Suprapubic skin (tissue), 4 donors: ENCODE data around the gene CLIP1. TPM values are rescaled to one million over a fixed set of nuclear protein-coding genes. Genes with fewer than 3 reads are reported as not detected.

Source experiments
- DNase-seq, 2 donors: peaks; one replicate each; pipeline ENCODE4 v3.0.0-alpha.2; 2019; ENCODE audit warnings: low spot score in 2 of 2
- H3K27ac ChIP-seq: fragments of 200-600 bp; sonication (generic); one replicate; pipeline ENCODE4 v1.5.1; 2019
- H3K27me3 ChIP-seq: fragments of 200-600 bp; sonication (generic); one replicate; pipeline ENCODE4 v1.5.1; 2019
- H3K36me3 ChIP-seq: fragments of 200-600 bp; sonication (generic); one replicate; pipeline ENCODE4 v1.5.1; 2019
- H3K4me1 ChIP-seq: fragments of 200-600 bp; sonication (generic); one replicate; pipeline ENCODE4 v1.5.1; 2019
- H3K4me3 ChIP-seq: fragments of 200-600 bp; sonication (generic); one replicate; pipeline ENCODE4 v1.5.1; 2019; ENCODE audit warnings: mild to moderate bottlenecking
- H3K9me3 ChIP-seq: fragments of 200-600 bp; sonication (generic); one replicate; pipeline ENCODE4 v1.5.1; 2019
- EP300 ChIP-seq: sonication (generic); formaldehyde crosslinking; IDR thresholded peaks from one replicate; pipeline ENCODE4 v1.6.1; 2017; ENCODE audit warnings: antibody characterized with exemption
- POLR2A ChIP-seq, 2 donors: fragments of 450-650 bp; IDR thresholded peaks; one replicate each; pipeline ENCODE4 v1.6.1; 2017; ENCODE audit warnings: antibody characterized with exemption in 2 of 2, mild to moderate bottlenecking in 2 of 2, moderate library complexity in 2 of 2
- POLR2AphosphoS5 ChIP-seq, 3 donors: sonication (generic); formaldehyde crosslinking; IDR thresholded peaks; one replicate each; pipeline ENCODE4 v1.6.1; 2017; ENCODE audit warnings: antibody characterized with exemption in 3 of 3
- WGBS: methylation state at CpG from one replicate; pipeline ENCODE4 v1.1.5; 2018; 5-methylcytosine and 5-hydroxymethylcytosine counted together
- total RNA-seq, 4 donors: library from RNA; depleted of rRNA; stranded (reverse); fragments of >200 nt; gene quantifications; one replicate each; pipeline ENCODE4 v1.1.0, GENCODE V29; 2016
- TF ChIP-seq, protein P1 (sequence below), 2 donors: fragments of 200-600 bp in 1 of 2; fragments of 450-650 bp in 1 of 2; sonication (generic) in 1 of 2; IDR thresholded peaks; one replicate each; pipeline ENCODE4 v1.5.1; 2016 to 2019; ENCODE audit warnings: antibody characterized with exemption in 2 of 2, mild to moderate bottlenecking in 1 of 2, moderate library complexity in 1 of 2

Gene CLIP1
- total RNA-seq, 4 donors from 2014 or later, result 107 to 170 (median 149) TPM

GRCh38 chr12:122298071-122298748 lies 124.3 kb downstream of the CLIP1 start:
- Histone ChIP-seq H3K9me3 (no peaks in the 10 kb centered on the region), H3K4me3 (no peak overlapping the region), H3K4me1 (no peaks in the 10 kb centered on the region), H3K36me3 (peaks cover 77% of the 10 kb centered on the region), H3K27ac (no peak overlapping the region), H3K27me3 (no peaks in the 10 kb centered on the region)
- no peak for DNase-seq
- 96% methylated on average over 14 of the region's 14 CpGs for WGBS
- TF ChIP-seq POLR2AphosphoS5 (IDR thresholded peaks at IDR 0.05), result no peak
- TF ChIP-seq POLR2A (IDR thresholded peaks at IDR 0.05), result no peak
- no peak for TF ChIP-seq EP300
- TF ChIP-seq, protein P1, sequence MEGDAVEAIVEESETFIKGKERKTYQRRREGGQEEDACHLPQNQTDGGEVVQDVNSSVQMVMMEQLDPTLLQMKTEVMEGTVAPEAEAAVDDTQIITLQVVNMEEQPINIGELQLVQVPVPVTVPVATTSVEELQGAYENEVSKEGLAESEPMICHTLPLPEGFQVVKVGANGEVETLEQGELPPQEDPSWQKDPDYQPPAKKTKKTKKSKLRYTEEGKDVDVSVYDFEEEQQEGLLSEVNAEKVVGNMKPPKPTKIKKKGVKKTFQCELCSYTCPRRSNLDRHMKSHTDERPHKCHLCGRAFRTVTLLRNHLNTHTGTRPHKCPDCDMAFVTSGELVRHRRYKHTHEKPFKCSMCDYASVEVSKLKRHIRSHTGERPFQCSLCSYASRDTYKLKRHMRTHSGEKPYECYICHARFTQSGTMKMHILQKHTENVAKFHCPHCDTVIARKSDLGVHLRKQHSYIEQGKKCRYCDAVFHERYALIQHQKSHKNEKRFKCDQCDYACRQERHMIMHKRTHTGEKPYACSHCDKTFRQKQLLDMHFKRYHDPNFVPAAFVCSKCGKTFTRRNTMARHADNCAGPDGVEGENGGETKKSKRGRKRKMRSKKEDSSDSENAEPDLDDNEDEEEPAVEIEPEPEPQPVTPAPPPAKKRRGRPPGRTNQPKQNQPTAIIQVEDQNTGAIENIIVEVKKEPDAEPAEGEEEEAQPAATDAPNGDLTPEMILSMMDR (IDR thresholded peaks at IDR 0.05), result no peak

GRCh38 chr12:122297494-122297893 lies 125.0 kb downstream of the CLIP1 start:
- no peaks in the 10 kb centered on the region for H3K9me3 ChIP-seq

GRCh38 chr12:122295877-122296276 lies 126.6 kb downstream of the CLIP1 start:
- no peak overlapping the region for H3K27ac ChIP-seq
- H3K4me3 ChIP-seq, result no peak overlapping the region
- H3K27me3 ChIP-seq, result no peaks in the 10 kb centered on the region
- H3K36me3 ChIP-seq, result peaks cover 69% of the 10 kb centered on the region
- no peaks in the 10 kb centered on the region for H3K4me1 ChIP-seq
- H3K9me3 ChIP-seq, result no peaks in the 10 kb centered on the region
- TF ChIP-seq EP300, result no peak
- TF ChIP-seq POLR2A (IDR thresholded peaks at IDR 0.05), result no peak
- no peak for TF ChIP-seq POLR2AphosphoS5 (IDR thresholded peaks at IDR 0.05)
- TF ChIP-seq, protein P1 (IDR thresholded peaks at IDR 0.05), result no peak
- no peak for DNase-seq

More at GRCh38 chr12:122297494-122297893, 125.0 kb downstream of the CLIP1 start:
- WGBS, result 94% methylated on average over 9 of the region's 9 CpGs
- H3K36me3 ChIP-seq, result peaks cover 70% of the 10 kb centered on the region
- H3K27ac ChIP-seq, result no peak overlapping the region
- H3K4me1 ChIP-seq, result no peaks in the 10 kb centered on the region
- DNase-seq, result no peak
- no peak overlapping the region for H3K4me3 ChIP-seq
- TF ChIP-seq POLR2A (IDR thresholded peaks at IDR 0.05), result no peak
- no peak for TF ChIP-seq POLR2AphosphoS5 (IDR thresholded peaks at IDR 0.05)
- TF ChIP-seq, protein P1 (IDR thresholded peaks at IDR 0.05), result no peak
- TF ChIP-seq EP300, result no peak
- no peaks in the 10 kb centered on the region for H3K27me3 ChIP-seq

DNA sequence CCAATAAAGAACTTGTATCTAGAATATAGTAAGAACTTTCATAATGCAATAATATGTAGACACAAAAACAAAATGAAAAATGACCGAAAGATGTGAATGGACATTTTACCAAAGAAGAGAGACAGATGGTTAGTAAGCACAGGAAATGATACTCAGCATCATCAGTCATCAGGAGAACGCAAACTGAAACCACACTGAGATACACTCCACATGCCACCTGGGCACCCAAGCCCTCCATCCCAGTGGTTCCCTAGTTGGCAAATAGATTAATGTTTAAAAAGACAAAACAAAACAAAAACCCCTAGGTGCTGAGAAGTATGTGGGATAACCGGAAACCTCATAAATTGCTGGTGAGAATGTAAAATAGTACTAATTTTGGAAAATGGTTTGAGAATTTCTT lies 129.4 kb downstream of the CLIP1 start:
- Histone ChIP-seq H3K4me3 (no peak overlapping the region), H3K27me3 (no peaks in the 10 kb centered on the region), H3K4me1 (no peaks in the 10 kb centered on the region), H3K9me3 (no peaks in the 10 kb centered on the region), H3K27ac (no peak overlapping the region), H3K36me3 (peaks cover 57% of the 10 kb centered on the region)
- TF ChIP-seq EP300 (no peak), POLR2AphosphoS5 (IDR thresholded peaks at IDR 0.05) (no peak), POLR2A (IDR thresholded peaks at IDR 0.05) (no peak)
- TF ChIP-seq, protein P1 (IDR thresholded peaks at IDR 0.05), result no peak
- WGBS, result 92% methylated on average over 3 of the region's 3 CpGs
- DNase-seq, result no peak

DNA sequence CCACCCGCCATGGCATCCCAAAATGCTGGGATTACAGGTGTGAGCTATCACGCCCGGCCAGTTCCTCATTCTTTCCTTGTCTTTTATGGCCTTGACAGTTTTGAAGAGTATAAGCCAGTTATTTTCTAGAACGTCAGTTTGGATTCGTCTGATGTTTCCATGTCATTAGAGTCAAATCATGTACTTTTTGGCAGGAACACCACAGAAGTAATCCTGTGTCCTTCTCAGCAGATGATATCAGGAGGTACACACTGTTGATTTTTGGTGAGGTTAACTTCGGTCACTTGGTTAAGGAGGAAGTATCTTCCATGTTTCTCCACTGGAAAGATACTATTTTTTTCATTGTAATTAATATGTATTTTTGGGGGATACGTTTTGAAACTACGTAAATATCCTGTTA lies 131.0 kb downstream of the CLIP1 start:
- WGBS, result 95% methylated on average over 8 of the region's 8 CpGs
- H3K4me3 ChIP-seq, result no peak overlapping the region
- no peaks in the 10 kb centered on the region for H3K4me1 ChIP-seq
- no peak overlapping the region for H3K27ac ChIP-seq
- no peak for DNase-seq
- no peak for TF ChIP-seq EP300
- no peak for TF ChIP-seq POLR2AphosphoS5 (IDR thresholded peaks at IDR 0.05)
- TF ChIP-seq, protein P1 (IDR thresholded peaks at IDR 0.05), result no peak
- TF ChIP-seq POLR2A (IDR thresholded peaks at IDR 0.05), result no peak
- H3K9me3 ChIP-seq, result no peaks in the 10 kb centered on the region
- peaks cover 57% of the 10 kb centered on the region for H3K36me3 ChIP-seq
- H3K27me3 ChIP-seq, result no peaks in the 10 kb centered on the region
